Hepatocyte (in vitro differentiated cells): ENCODE measurements around the gene ANO1. TPM values are rescaled to one million over a fixed set of nuclear protein-coding genes. Genes with fewer than 3 reads are reported as not detected.

Experiments used
- DNase-seq: peaks from one replicate; pipeline ENCODE4 v3.0.0-alpha.2; 2016; ENCODE audit warnings: low spot score
- H2AFZ ChIP-seq: fragments of 200-600 bp; sonication (generic); 2 replicates; pipeline ENCODE4 v1.6.0; 2016; ENCODE audit warnings: antibody characterized with exemption, mild to moderate bottlenecking
- H3K27ac ChIP-seq: fragments of 200-600 bp; sonication (generic); 2 replicates; pipeline ENCODE4 v1.5.1; 2016; ENCODE audit warnings: mild to moderate bottlenecking
- H3K27me3 ChIP-seq: fragments of 200-600 bp; sonication (generic); 2 replicates; pipeline ENCODE4 v1.6.1; 2016
- H3K36me3 ChIP-seq: fragments of 200-600 bp; sonication (generic); replicated peaks from 2 replicates; pipeline ENCODE4 v1.5.1; 2016; ENCODE audit warnings: low read depth; ENCODE audit not compliant: insufficient read depth
- H3K4me1 ChIP-seq: fragments of 200-600 bp; sonication (generic); 2 replicates; pipeline ENCODE4 v1.5.1; 2016; ENCODE audit warnings: mild to moderate bottlenecking, moderate library complexity; ENCODE audit not compliant: insufficient read depth
- H3K4me2 ChIP-seq: fragments of 200-600 bp; sonication (generic); 2 replicates; pipeline ENCODE4 v1.6.0; 2016
- H3K4me3 ChIP-seq: fragments of 200-600 bp; sonication (generic); 2 replicates; pipeline ENCODE4 v1.5.1; 2016; ENCODE audit warnings: mild to moderate bottlenecking
- H3K79me2 ChIP-seq: fragments of 200-600 bp; sonication (generic); 2 replicates; pipeline ENCODE4 v1.6.0; 2017; ENCODE audit warnings: mild to moderate bottlenecking
- H3K9me2 ChIP-seq: fragments of 200-600 bp; sonication (generic); replicated peaks from 2 replicates; pipeline ENCODE4 v1.6.0; 2017; ENCODE audit warnings: mild to moderate bottlenecking; ENCODE audit not compliant: insufficient read depth
- H3K9me3 ChIP-seq: fragments of 200-600 bp; sonication (generic); 2 replicates; pipeline ENCODE4 v1.5.1; 2016; ENCODE audit warnings: low read depth, mild to moderate bottlenecking
- H4K20me1 ChIP-seq: fragments of 200-600 bp; sonication (generic); 2 replicates; pipeline ENCODE4 v1.6.0; 2016; ENCODE audit warnings: mild to moderate bottlenecking; ENCODE audit not compliant: insufficient read depth, poor library complexity, severe bottlenecking
- EZH2 ChIP-seq: fragments of 200-600 bp; sonication (generic); IDR thresholded peaks from 2 replicates; pipeline ENCODE4 v1.6.1; 2016; ENCODE audit warnings: antibody characterized with exemption, mild to moderate bottlenecking, borderline replicate concordance
- EZH2phosphoT487 ChIP-seq: fragments of 200-600 bp; sonication (generic); IDR thresholded peaks from one replicate; pipeline ENCODE4 v1.6.1; 2018; ENCODE audit warnings: antibody characterized with exemption, mild to moderate bottlenecking, low read depth, moderate library complexity; ENCODE audit not compliant: unreplicated experiment, severe bottlenecking
- WGBS: methylation state at CpG from one replicate; pipeline ENCODE4 v1.1.6; 2016; ENCODE audit warnings: low lambda C conversion rate; ENCODE audit errors: missing lambda C conversion rate; 5-methylcytosine and 5-hydroxymethylcytosine counted together
- polyA plus RNA-seq: library from polyadenylated mRNA; unstranded; fragments of >200 nt; fragmentation: Nextera tagmentation; extraction: Ambion mirVana; gene quantifications from 2 replicates; pipeline ENCODE4 v1.2.1, GENCODE V29; 2016
- total RNA-seq: library from RNA; depleted of rRNA; stranded (reverse); fragments of >200 nt; gene quantifications from 2 replicates; pipeline ENCODE4 v1.2.3, GENCODE V29; 2014
- TF ChIP-seq, protein P1 (sequence below): fragments of 200-600 bp; sonication (generic); IDR thresholded peaks from 2 replicates; pipeline ENCODE4 v1.5.1; 2016; ENCODE audit warnings: antibody characterized with exemption, mild to moderate bottlenecking; ENCODE audit not compliant: poor library complexity

The ANO1 gene
- total and polyA plus RNA-seq, 2 experiments from 2014 or later = 6.2 to 12.1 TPM

DNA sequence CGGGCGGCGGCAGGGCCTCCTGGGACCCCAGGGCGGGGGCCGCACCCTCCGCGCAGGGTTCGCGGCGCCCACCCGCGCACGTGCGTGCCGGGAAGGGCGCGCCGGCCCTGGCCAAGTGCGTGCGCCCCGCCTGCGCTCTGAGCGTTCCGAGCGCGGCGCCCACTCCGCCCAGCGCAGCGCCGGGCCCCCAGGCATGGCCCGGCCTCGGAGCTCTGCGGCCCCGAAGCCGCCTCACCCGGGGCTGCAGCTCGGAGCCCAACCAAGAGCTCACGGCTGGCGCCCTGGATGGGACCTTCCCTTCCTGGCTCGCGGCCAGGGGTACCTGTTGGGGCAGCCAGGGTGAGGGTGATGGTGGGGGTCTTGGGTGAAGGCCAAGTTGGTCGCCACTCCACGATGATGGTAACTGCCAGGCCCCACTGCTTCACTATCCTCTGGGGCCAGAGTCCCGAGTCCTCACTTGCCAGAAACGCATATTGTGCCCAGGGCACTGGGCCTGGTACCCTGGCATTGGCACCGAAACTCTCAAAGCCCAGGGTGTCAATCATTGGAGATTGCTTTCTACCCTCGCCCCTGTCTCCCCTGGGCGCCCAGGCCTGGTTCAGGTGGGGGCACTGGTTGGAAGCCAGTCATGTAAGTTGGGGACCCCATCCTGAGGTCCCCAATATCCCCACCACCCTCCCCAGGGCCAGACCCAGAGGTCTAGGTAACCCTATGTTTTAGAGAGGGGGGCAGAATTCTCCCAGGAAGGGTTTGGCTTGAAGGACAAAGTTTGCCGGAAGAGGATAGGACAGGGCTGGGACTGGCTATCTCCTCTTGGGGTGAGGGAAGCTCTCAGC lies 882 bp downstream of the ANO1 start:
- H3K4me1 ChIP-seq = peaks cover 5% of the 10 kb centered on the region
- TF ChIP-seq, protein P1, sequence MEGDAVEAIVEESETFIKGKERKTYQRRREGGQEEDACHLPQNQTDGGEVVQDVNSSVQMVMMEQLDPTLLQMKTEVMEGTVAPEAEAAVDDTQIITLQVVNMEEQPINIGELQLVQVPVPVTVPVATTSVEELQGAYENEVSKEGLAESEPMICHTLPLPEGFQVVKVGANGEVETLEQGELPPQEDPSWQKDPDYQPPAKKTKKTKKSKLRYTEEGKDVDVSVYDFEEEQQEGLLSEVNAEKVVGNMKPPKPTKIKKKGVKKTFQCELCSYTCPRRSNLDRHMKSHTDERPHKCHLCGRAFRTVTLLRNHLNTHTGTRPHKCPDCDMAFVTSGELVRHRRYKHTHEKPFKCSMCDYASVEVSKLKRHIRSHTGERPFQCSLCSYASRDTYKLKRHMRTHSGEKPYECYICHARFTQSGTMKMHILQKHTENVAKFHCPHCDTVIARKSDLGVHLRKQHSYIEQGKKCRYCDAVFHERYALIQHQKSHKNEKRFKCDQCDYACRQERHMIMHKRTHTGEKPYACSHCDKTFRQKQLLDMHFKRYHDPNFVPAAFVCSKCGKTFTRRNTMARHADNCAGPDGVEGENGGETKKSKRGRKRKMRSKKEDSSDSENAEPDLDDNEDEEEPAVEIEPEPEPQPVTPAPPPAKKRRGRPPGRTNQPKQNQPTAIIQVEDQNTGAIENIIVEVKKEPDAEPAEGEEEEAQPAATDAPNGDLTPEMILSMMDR = no peak
- TF ChIP-seq EZH2 (no peak), EZH2phosphoT487 (no peak)
- peaks cover 59% of the 10 kb centered on the region for H3K27me3 ChIP-seq
- H3K9me2 ChIP-seq = no peaks in the 10 kb centered on the region
- H2AFZ ChIP-seq = no peak overlapping the region
- 24% methylated on average over 40 of the region's 50 CpGs for WGBS
- H3K9me3 ChIP-seq = no peaks in the 10 kb centered on the region
- no peak overlapping the region for H3K4me3 ChIP-seq
- H3K79me2 ChIP-seq = no peaks in the 10 kb centered on the region
- H3K4me2 ChIP-seq = peak overlapping the region; percentile 84
- no peak for DNase-seq
- H4K20me1 ChIP-seq = no peaks in the 10 kb centered on the region
- no peaks in the 10 kb centered on the region for H3K36me3 ChIP-seq
- H3K27ac ChIP-seq = no peak overlapping the region

GRCh38 chr11:70079691-70080090 lies 1.6 kb downstream of the ANO1 start:
- 81% methylated on average over 5 of the region's 5 CpGs for WGBS
- Histone ChIP-seq H3K9me2 (no peaks in the 10 kb centered on the region), H3K4me3 (no peak overlapping the region), H4K20me1 (no peaks in the 10 kb centered on the region), H3K79me2 (no peaks in the 10 kb centered on the region), H3K9me3 (no peaks in the 10 kb centered on the region), H3K27ac (no peak overlapping the region), H3K36me3 (no peaks in the 10 kb centered on the region), H3K4me1 (peaks cover 5% of the 10 kb centered on the region), H2AFZ (no peak overlapping the region), H3K27me3 (peaks cover 54% of the 10 kb centered on the region), H3K4me2 (no peak overlapping the region)
- no peak for DNase-seq
- no peak for TF ChIP-seq EZH2
- TF ChIP-seq, protein P1 = no peak
- no peak for TF ChIP-seq EZH2phosphoT487

DNA sequence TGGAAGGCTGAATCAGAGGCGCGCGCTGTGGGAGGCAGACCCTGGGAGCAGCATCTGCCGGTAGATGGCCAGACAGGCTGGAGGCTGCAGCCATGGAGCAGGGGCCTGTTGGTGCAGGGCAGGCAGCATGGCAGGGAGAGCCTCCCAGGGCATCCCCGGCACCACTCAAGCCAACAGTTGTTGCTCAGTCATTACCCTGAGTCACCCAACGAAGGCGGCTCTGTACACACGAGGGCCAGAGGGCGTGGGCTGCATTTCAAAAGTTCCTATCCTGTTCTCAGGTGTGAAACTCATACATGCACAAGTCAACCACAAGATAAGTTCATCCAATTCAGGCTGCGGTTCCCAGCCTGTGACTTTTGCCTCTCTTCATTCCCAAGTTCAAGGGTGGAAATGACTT lies 2.6 kb downstream of the ANO1 start:
- Histone ChIP-seq H3K9me2 (no peaks in the 10 kb centered on the region), H3K27me3 (peaks cover 50% of the 10 kb centered on the region), H3K4me2 (no peak overlapping the region), H4K20me1 (no peaks in the 10 kb centered on the region), H3K36me3 (no peaks in the 10 kb centered on the region), H3K4me1 (peaks cover 5% of the 10 kb centered on the region), H3K4me3 (no peak overlapping the region), H3K79me2 (no peaks in the 10 kb centered on the region), H3K27ac (no peak overlapping the region), H2AFZ (no peak overlapping the region), H3K9me3 (no peaks in the 10 kb centered on the region)
- DNase-seq = peak; percentile 59
- TF ChIP-seq EZH2 (no peak), EZH2phosphoT487 (no peak)
- TF ChIP-seq, protein P1 = no peak
- WGBS = 73% methylated on average over 10 of the region's 10 CpGs
